ENCODE data around the gene KIFBP.

KIFBP gene

GRCh38 chr10:69049566-69049961 lies 61.0 kb downstream of the KIFBP start:
- POLR2A ChIA-PET (ENCODE audit: low non-redundant PET), result no interaction called here
- CTCF ChIA-PET, result interaction anchor here (0.6 kb wide), 1 partner anchor 64 kb away, joined by 3 read pairs; no protein-coding TSS in a partner anchor
- DNase-seq (ENCODE audit: low spot score), result no peak
- no peak overlapping the region for H3K27ac ChIP-seq
- TF ChIP-seq CTCF (conservative IDR thresholded peaks at IDR 0.05; ENCODE audit: low read depth), result no peak

- DNase-seq (ENCODE audit: low spot score), result no peak
- CTCF ChIA-PET, result no interaction called here
- POLR2A ChIA-PET (ENCODE audit: low non-redundant PET), result no interaction called here
- no peak for TF ChIP-seq CTCF (conservative IDR thresholded peaks at IDR 0.05; ENCODE audit: low read depth)
- no peak overlapping the region for H3K27ac ChIP-seq
Observed at GRCh38 chr10:69051303-69051702, 62.7 kb downstream of the KIFBP start.

- ChIA-PET POLR2A (ENCODE audit: low non-redundant PET) (no interaction called here), CTCF (no interaction called here)
- DNase-seq (ENCODE audit: low spot score), result no peak
- no peak overlapping the region for H3K27ac ChIP-seq
- no peak for TF ChIP-seq CTCF (conservative IDR thresholded peaks at IDR 0.05; ENCODE audit: low read depth)
Observed at GRCh38 chr10:69051710-69052487, 63.3 kb downstream of the KIFBP start.

- no peak for DNase-seq (ENCODE audit: low spot score)
- CTCF ChIA-PET, result interaction anchor here (0.6 kb wide), 2 partner anchors 34 to 1326 kb away, joined by 3 to 6 read pairs; no protein-coding TSS in a partner anchor
- H3K27ac ChIP-seq, result no peak overlapping the region
- TF ChIP-seq CTCF (conservative IDR thresholded peaks at IDR 0.05; ENCODE audit: low read depth), result no peak
- POLR2A ChIA-PET (ENCODE audit: low non-redundant PET), result no interaction called here
Observed at GRCh38 chr10:69052736-69053135, 64.1 kb downstream of the KIFBP start.

- ChIA-PET CTCF (no interaction called here), POLR2A (ENCODE audit: low non-redundant PET) (no interaction called here)
- TF ChIP-seq CTCF (conservative IDR thresholded peaks at IDR 0.05; ENCODE audit: low read depth), result no peak
- no peak for DNase-seq (ENCODE audit: low spot score)
- no peak overlapping the region for H3K27ac ChIP-seq
Observed at GRCh38 chr10:69055241-69055640, 66.6 kb downstream of the KIFBP start.

GRCh38 chr10:69056129-69056528 lies 67.5 kb downstream of the KIFBP start:
- CTCF ChIA-PET, result interaction anchor here (0.7 to 1.0 kb wide), 2 partner anchors 10 to 11 kb away, joined by 3 to 4 read pairs; no protein-coding TSS in a partner anchor
- TF ChIP-seq CTCF (conservative IDR thresholded peaks at IDR 0.05; ENCODE audit: low read depth), result no peak
- DNase-seq (ENCODE audit: low spot score), result no peak
- H3K27ac ChIP-seq, result no peak overlapping the region
- POLR2A ChIA-PET (ENCODE audit: low non-redundant PET), result no interaction called here
